HG02798 (cell line): ENCODE results near the gene SAP30L.
A peak's percentile ranks its signal among the peaks of the same experiment; 100 is the strongest.

Experiments
- ATAC-seq: cut with Tn5 transposase; IDR thresholded peaks from one replicate; pipeline ENCODE4 v1.9.1; 2021; ENCODE audit warnings: mild to moderate bottlenecking; ENCODE audit not compliant: unreplicated experiment, poor library complexity

The SAP30L gene

GRCh38 chr5:154460172-154460571 is 14.4 kb downstream of the SAP30L start:
- ATAC-seq, result no peak

GRCh38 chr5:154461531-154461930 is 15.7 kb downstream of the SAP30L start:
- ATAC-seq, result no peak

- ATAC-seq, result no peak
Observed at GRCh38 chr5:154464438-154464837, 18.6 kb downstream of the SAP30L start.

- no peak for ATAC-seq
Observed at GRCh38 chr5:154465169-154465568, 19.4 kb downstream of the SAP30L start.

GRCh38 chr5:154466147-154466546 is 20.4 kb downstream of the SAP30L start:
- no peak for ATAC-seq

GRCh38 chr5:154466671-154467070 is 20.9 kb downstream of the SAP30L start:
- ATAC-seq, result no peak

- peak; percentile 94 for ATAC-seq
Observed at GRCh38 chr5:154467655-154468354, 22.0 kb downstream of the SAP30L start.

GRCh38 chr5:154470137-154470536 is 24.3 kb downstream of the SAP30L start:
- ATAC-seq, result no peak

- no peak for ATAC-seq
Observed at GRCh38 chr5:154470947-154471870, 25.4 kb downstream of the SAP30L start.

GRCh38 chr5:154472871-154473580 is 27.2 kb downstream of the SAP30L start:
- no peak for ATAC-seq

GRCh38 chr5:154473581-154474283 is 27.9 kb downstream of the SAP30L start:
- no peak for ATAC-seq

GRCh38 chr5:154474396-154475334 is 28.9 kb downstream of the SAP30L start:
- no peak for ATAC-seq

- no peak for ATAC-seq
Observed at GRCh38 chr5:154475591-154476353, 30.0 kb downstream of the SAP30L start.

- ATAC-seq, result no peak
Observed at GRCh38 chr5:154476354-154477205, 30.8 kb downstream of the SAP30L start.

GRCh38 chr5:154477382-154478223 is 31.8 kb downstream of the SAP30L start:
- ATAC-seq, result no peak

- ATAC-seq, result no peak
Observed at GRCh38 chr5:154478224-154478565, 32.4 kb downstream of the SAP30L start, which contains the start of gene HAND1. TSS of gene HAND1 (minus strand) at chr5:154478227. CDS start at chr5:154478008, 219 bp downstream.

GRCh38 chr5:154478752-154479159 is 33.0 kb downstream of the SAP30L start:
- no peak for ATAC-seq
